ENCODE data around the gene PDXDC1.
"Not testable (repeated sequence)": the region's sequence is repeated elsewhere in the genome, so short reads cannot be mapped to it uniquely, and the experiment has no call there.

The PDXDC1 gene

GRCh38 chr16:15021429-15021828 lies 46.6 kb downstream of the PDXDC1 start:
- not testable (repeated sequence) for DNase-seq

DNA sequence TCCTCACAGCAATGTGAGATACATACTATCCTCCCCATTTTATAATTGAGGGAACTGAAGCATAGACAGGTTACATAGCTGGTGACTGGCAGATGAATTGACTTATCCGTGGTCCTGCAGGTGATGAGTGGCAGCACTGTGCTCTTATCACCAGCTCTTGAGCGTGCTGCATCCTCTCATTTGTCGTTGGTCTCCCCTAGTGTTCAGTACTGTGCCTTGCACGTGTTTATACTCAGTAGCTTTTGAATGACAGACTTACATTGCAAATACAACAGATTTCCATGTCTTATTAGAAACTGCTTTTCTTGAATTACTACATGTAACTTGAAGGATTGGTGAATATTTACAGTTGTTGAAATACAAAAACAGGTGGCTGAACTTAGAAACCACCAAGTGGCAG lies 47.4 kb downstream of the PDXDC1 start:
- not testable (repeated sequence) for DNase-seq

DNA sequence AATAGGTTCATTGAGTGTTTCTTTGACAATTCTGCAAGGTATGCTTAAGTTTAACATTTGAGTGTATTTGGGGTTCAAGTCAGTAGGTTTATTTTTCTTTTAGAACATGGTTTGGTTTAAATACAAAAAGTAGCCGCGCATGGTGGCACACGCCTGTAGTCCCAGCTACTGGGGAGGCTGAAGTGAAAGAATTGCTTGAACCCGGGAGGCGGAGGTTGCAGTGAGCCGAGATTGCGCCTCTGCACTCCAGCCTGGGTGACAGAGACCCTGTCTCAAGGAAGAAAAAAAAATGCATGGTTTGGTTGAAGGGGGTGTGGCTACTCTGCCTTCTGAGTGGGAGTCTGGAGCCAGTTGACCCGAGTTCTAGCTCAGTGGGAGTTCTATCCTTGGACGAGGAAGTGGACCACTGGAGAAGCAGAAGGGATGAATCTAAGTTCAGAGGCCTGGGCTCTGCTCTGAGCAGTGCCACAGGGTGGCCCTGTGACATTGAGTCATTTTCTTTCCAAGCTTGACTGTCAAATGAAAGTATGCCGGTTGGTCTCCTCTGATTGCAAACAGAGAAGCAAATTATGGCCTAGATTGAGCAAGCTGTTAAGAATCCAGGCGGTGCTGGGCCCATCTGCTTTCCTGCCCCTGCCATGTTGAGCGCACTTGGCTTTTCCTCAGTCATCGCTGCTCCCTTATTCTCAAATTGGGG lies 48.7 kb downstream of the PDXDC1 start:
- not testable (repeated sequence) for DNase-seq

- DNase-seq = not testable (repeated sequence)
These were observed 50.0 kb downstream of the PDXDC1 start for GRCh38 chr16:15024858-15025199.

GRCh38 chr16:15025234-15025951 lies 50.6 kb downstream of the PDXDC1 start:
- not testable (repeated sequence) for DNase-seq

DNA sequence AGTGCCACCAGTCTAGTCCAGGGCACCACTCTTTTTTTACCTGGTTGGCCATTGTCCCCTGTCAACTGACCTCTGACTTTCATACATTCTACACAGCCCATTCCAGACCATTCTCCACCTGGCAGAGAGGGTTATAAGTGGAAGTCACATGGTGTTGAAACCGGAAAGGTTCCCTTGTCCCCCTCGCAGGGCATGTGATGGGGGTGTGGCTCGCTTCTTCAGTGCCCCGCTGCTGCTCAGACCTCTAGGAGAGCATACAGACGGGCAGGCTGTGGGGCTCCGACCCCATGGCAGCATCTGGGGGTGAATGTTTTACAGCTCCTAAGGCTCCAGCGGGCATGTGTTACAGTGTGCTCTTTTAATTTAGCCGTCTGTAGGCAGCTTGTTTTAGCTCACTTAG lies 52.2 kb downstream of the PDXDC1 start:
- not testable (repeated sequence) for DNase-seq

DNA sequence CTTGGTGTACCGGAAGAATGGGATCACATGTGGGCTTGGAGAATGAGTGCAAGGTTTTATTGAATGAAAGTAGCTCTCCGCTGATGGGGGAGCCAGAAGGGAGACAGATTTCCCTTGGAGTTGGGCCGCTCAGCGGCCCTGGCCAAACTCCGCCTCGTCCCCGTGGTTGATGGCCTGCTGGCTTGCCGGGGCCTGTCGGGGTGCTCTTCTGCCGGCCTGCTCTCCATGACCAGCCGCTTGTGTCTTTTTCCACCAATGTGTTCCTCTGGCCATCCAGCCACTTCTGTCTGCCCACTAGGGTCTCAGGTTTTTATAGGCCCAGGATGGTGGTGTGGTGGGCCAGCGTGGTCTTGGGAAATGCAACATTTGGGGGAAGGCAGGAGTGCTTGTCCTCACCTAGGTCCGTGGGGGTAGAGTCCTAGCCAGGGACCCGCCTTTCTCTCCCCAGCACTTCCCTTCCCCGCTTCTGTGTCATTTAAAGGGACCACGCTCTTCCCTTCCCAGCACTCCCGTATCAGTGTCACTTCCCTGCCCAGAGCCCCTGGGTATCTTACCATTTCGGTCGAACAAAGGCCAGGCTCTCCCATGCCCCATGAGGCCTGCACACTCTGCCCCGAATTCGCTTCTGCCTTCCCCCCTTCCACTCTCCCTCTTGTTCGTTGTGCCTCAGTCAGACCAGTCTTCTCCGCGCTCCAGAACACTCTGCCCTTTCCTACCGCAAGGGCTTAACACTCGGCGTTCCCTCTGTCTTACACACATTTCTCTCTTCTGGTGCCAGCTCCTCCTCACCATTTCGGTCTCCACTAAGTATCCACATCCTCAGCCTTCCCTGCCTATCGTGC lies 52.9 kb downstream of the PDXDC1 start:
- not testable (repeated sequence) for DNase-seq

- DNase-seq = not testable (repeated sequence)
These were observed 53.5 kb downstream of the PDXDC1 start for GRCh38 chr16:15028345-15028715.

GRCh38 chr16:15028801-15029698 lies 54.2 kb downstream of the PDXDC1 start:
- DNase-seq = not testable (repeated sequence)

GRCh38 chr16:15029749-15030148 lies 54.9 kb downstream of the PDXDC1 start:
- DNase-seq = not testable (repeated sequence)

GRCh38 chr16:15031179-15031578 lies 56.4 kb downstream of the PDXDC1 start:
- DNase-seq = no peak

DNA sequence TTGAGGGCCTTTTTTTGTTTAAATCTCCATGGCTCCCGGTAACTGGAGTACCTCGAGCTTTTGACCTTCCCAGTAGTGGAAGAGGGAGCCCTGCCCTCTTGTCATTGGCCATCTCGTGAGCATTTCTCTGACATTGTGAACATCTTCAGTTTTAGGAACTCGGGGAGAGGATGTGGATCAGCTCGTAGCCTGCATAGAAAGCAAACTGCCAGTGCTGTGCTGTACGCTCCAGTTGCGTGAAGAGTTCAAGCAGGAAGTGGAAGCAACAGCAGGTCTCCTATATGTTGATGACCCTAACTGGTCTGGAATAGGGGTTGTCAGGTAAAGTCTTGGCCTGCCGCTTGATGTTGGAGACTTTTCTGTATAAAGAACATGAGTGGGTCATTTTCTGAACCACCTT lies 56.8 kb downstream of the PDXDC1 start:
- no peak for DNase-seq

- DNase-seq = no peak
These were observed 57.9 kb downstream of the PDXDC1 start for GRCh38 chr16:15032547-15033308.

DNA sequence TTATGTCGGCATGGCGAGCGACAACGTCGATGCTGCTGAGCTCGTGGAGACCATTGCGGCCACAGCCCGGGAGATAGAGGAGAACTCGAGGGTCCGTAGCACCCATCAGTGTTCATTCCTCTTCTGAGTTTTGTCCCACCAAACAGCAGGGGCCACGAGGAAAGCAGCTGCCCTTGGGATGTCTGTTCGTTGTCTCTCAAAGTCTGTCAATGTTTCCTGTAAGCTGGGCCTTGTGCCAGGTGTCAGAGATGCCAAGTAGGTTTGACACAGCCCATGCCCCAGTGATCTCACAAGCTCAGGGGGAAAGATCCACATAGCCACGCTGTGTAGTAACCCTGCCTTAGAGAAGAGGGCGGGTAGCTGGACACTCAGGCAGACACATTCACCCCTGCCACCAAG lies 58.5 kb downstream of the PDXDC1 start:
- DNase-seq = no peak

- no peak for DNase-seq
These were observed 59.7 kb downstream of the PDXDC1 start for GRCh38 chr16:15034266-15035162.

DNA sequence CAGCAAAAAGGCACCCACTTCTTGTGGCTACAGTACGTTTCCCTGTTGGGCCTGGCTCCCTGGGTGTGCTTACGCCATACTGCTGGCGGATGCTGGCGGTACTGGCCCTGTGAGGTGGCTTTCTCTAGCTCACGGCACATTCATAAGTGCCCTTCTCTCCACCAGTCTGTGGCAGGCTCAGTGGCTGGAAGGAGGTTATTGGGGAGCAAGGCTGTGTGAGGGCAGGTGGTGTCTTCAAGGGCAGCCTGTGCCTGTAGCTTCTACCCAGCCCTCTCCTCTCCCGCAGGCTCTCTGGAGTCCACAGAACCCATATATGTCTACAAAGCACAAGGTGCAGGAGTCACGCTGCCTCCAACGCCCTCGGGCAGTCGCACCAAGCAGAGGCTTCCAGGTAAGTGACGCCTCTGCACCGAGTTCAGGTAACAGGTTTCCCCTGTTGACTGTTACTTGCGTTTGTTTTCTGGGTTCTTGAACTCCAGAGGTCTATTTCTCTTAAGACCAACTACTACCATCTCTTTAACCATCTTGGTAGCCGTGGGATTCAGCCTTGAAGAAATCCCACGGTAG lies 60.4 kb downstream of the PDXDC1 start:
- no peak for DNase-seq

DNA sequence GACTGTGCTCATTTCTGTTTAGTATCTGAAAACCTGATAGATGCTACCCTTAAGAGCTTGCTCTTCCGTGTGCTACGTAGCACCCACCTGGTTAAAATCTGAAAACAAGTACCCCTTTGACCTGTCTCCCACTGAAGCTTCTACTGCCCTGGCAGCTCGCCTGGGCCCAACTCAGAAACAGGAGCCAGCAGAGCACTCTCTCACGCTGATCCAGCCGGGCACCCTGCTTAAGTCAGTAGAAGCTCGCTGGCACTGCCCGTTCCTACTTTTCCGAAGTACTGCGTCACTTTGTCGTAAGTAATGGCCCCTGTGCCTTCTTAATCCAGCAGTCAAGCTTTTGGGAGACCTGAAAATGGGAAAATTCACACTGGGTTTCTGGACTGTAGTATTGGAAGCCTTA lies 62.2 kb downstream of the PDXDC1 start:
- no peak for DNase-seq

GRCh38 chr16:15037745-15038144 lies 62.9 kb downstream of the PDXDC1 start:
- DNase-seq = no peak

DNA sequence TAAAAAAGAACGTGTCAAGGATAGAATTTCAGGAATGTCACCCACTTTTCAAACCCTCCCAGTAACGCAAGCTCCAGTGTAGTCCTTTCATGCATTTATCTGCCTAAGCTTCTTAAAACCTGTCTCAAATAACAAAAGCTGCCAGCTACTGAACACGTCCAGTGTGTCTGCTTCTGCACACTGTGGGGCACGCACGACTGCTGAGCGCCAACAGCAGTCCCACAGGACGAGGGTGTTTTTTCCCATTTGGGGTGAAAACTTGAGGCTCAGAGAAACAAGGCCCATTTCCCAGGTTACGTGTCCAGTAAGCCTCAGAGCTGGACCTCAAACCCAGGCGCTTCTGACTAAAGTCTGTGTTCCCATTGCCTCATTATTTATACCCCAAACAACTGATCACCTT lies 63.9 kb downstream of the PDXDC1 start:
- no peak for DNase-seq

- DNase-seq = no peak
These were observed 66.6 kb downstream of the PDXDC1 start for GRCh38 chr16:15041271-15042004.

Data from NCI-H774 (cell line).